Iris pigment epithelial cell (primary cell): ENCODE data around the gene SEPTIN3.

Experiments used
- DNase-seq: peaks from one replicate; pipeline ENCODE4 v3.0.0-alpha.2; 2011; ENCODE audit warnings: low read depth

Gene SEPTIN3

DNA sequence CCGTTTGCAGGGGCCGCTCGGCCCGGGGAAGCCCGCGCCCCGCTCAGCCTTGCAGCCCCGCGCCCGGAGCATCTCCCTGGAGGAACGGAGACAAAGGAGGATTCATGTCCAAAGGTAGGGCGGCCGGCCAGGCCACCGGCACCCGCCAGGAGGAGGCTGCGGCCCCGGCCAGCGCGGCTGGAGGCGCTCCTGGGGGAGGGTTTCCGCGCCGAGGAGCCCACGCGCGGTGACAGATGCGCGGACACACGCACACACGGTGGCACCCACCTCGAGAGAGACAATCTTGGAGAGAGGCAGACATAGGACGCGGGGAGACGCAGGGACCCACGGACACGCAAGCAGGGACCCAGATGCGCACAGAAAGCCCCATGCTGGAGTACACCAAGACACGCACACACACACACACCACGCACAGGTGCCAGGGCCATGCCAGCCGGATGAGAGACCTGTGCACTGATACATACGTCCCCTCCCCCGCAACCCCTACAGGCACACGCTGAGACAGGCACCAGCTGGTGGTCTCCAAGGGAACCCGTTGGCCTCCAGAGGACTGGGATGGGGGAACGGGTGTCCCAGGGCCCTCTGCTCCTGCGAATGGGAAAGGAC is 7.8 kb downstream of the SEPTIN3 start:
- DNase-seq = no peak

DNA sequence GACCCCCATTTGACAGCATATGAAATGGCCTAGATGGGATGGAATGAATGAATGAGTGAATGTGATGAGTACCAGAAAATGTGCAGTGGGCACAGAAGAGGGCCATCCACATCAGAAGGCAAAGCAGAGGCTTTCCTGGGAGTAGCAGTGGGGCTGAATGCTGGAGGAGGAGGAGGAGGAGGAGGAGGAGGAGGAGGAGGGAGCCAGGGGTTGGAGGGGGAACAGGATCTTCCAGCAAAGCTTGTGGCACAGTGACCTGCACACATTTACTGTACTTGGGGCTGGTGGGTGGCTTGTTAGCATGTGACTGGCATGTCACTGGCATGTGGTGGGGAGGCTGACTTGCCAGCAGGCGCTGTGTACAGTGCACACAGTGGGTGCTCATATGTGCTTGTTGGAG is 9.5 kb downstream of the SEPTIN3 start:
- DNase-seq = no peak

DNA sequence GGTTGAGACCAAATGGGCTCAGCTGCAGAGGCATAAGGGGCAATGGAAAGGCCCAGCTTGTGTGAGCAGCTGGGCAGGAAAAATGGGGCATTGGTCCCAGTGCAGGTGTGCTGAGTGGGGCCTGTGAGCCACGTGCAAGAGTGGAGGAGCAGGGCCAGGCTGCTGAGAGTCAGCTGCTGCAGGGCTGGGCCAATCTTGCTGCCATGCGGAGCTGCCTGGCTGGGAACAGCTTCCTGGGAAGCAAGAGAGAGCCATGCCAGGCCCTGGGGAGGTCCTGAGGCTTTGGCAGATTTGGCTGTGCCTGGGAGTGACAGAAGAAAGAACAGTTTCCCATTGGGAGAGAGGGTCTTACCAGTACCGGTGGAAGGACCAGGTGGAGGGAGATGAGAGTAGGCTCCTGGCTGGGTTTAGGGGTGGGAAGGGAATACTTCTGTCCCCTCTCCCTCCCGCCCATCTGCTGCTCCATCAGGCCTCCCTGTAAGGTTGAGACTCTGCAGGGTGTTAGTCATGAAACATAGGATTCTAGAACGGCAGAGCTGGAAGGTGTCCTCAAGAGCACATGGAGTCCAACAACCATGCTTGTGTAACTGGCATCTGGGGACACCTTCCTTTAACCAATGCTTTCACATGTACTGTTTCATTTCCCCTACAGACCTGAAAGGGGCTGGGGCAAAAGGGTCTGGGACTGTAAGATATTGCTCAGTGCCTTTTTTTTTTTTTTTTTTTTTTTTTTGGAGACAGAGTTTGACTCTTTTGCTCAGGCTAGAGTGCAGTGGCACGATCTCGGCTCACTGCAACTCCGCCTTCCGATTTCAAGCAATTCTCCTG is 10.4 kb downstream of the SEPTIN3 start:
- DNase-seq = no peak

DNA sequence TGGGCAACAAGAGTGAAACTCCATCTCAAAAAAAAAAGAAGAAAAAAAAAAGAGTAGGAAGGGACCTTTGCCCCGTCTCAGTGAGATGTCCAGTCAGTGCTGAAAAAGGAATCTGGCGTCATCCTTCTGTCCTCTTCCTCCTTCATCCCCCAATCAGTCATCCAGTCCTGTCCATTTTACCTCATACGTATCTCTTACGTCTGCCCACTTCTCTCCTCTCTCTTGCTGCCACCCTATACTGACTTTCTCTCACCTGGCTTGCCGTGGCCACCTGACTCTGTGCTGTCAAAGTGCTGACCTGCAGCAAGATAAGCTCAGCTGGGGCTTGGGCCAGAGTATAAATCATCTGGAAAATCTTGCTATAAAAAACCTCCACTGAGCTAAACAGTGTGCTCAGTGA is 13.6 kb downstream of the SEPTIN3 start:
- no peak for DNase-seq

DNA sequence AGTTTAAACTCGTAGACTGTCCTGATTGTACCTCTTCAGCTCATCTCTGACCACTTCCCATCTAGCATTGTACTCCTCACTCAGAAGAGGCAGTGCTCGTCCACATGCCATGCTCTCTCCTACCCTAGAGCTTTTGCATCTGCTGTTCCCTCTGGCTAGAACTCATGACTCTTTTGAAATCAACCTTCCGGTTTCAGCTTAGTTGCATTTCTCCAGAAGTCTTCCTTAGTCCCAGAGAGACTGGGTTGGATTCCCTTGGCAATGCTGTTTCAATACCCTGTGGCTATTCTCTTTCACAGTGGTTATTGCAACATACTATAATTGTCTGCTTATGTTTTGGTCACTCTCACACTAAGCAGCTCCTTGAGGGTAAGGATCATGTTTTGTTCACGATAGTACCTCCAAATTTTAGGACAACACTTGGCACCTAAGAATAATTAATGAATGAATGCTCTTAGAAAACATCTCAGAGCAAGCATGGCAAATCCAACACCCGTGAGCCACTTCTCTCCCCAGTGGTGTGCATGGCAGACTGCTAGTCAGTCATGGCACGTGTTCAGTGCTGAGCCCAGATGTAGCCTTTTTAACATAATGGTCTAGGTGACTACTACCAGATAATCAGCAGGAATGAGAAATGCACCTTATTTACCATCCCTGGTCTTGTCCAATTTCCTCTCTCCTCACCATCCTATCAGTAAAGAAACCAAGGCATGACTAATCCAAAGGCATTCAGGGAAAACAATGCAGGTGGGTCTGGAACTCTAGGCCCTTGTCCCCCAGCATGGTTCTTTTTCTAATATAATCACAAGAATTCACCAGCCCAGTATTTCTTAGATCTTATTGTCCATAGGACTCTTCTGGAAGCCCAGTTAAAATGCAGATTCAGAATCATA is 14.5 kb downstream of the SEPTIN3 start:
- DNase-seq = peak; percentile 6

DNA sequence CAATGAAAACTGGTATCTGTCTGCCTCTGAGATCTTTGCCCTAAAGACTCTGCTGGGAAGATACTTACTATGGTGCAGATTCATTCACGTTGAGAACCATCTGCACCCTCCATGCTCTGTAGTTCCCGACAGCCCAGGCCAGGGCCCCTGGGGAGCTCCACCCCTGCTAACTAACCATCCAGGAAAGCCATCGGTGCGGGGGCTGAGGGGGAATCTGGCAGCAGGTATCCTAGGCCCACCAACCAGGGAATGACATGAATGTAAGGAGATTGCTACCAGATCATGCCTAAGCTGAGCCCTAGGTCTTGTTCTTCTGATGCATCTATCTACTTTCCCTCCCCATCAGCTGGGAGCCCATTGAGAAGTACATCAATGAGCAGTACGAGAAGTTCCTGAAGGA is 18.0 kb downstream of the SEPTIN3 start:
- no peak for DNase-seq

DNA sequence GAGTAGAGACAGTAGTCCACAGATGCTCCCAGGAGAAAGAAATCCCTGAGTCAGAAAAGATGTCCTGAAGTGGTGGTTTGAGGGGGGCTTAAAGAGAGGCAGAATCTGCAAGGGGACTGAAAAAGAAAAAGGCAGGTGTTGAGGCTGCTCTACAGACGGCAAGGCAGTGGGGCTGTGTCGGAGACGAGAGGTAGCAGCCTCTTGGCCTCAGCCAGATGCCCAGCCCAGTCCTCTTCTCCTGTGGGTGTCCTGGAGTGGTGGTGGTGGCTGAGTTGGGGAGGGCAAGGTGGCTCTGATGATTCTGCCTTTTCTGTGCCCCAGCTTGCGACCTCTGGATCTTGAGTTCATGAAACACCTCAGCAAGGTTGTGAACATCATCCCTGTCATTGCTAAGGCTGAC is 20.0 kb downstream of the SEPTIN3 start:
- no peak for DNase-seq

DNA sequence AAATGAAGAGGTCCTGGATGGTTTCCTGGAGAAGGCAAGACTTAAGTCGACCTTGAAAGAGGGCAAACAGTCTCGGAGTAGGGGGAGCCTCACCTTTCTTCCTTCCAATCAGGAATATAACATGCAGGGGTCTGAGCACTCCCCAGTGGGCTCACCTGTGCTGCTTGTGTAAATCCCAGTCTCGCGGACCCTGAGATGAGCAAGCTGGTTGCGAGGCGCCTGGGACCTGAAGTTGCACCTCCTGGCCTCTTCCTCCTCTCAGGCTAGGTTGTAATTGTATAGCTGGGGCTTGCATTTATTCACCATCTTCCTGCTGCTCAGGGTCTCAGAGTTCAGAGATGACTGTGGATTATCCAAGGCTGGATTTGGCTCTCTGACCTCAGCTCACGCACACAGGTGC is 21.9 kb downstream of the SEPTIN3 start:
- no peak for DNase-seq

DNA sequence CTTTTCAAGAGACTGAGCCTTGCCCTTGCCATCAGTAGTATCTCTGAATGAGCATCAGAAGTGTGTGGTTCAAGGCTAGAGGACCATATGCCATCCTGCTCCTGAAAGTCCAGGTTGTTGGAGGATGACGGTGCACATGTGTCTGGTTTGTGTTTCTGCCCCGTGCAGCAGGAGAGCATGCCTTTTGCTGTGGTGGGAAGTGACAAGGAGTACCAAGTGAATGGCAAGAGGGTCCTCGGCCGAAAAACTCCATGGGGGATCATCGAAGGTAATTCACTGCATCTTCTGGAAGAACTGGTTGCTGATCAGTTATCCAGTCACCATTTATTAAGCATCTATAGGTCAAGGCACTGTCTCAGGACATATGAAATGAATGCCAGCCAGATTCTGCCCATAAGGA is 23.3 kb downstream of the SEPTIN3 start:
- DNase-seq = no peak

DNA sequence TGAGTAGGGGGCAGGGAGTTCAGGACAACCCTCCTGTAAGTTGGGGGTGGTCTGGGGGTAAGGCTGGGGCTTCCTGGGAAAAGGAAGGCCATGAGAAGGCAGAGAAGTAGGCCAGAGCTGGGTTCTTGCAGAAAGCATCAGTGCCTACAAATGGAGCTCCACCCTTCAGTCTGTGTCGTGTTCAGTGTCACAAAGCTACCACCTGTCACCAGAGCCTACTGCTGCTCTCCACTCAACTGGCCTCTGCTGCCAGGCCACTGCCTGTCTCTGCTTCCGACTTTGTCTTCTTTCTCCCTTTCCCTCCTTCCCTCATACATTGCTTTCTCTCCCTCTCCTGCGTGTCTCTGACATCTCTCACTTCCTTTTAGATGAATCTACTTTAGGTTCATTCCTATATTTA is 26.0 kb downstream of the SEPTIN3 start:
- no peak for DNase-seq

DNA sequence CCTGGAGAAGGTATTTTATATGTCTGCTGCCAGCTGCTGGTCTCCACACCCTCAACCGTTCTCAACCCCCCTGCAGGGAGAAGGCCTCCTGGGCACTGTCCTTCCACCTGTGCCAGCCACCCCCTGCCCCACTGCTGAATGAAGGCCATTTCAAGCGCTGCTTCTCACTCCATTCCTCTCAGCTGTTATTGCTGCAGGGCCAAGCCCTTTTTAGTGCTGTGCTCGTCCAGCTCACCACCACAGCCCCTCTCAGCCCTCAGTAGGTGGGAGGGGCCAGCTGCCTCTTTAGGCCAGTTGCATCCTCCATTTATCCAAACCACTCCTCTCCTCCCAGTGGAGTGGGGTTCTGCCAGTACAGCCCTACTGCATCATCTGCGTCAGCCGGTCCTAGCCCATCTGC is 27.6 kb downstream of the SEPTIN3 start:
- no peak for DNase-seq

DNA sequence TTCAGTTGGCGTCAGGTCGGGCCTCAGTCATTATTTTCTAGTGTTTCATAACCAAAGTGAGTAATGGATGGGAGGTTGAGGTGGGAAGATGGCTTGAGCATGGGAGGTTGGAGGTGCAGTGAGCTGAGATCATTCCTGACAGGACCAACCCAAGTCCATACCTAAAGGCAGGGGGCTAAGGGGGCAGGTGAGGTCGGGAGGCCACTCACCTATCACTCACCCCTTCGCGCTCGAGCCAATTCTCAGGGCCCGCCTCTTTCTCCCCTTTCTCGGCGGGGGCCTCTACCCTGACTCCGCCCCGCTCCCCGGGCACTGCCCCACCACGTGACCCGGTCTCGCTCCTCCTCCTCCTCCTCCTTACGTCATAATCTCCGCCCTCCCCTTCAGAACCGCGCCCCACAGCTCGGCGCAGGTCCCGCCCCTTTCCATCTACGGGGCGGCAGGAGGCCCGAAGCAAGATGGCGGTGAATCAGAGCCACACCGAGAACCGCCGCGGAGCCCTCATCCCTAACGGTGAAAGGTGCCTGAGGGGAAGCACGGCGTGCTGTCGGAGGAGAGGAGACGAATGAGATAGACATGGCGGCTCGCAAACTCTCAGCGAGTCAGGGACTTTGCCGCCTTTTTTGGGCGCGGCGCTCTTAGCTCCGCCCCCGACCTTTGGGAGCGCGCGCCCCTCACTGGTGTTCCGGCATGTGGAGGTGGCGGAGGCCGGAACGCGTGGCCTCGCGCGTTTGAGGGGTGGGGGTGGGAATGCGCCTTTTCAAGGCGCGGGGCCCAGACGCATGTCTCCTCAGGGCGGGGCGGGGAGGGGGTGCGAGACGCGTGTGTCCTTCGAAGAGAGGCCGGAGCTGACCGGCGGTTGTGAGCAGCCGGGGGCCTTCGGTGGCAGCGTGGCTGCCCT is 29.4 kb downstream of the SEPTIN3 start, which contains the start of gene WBP2NL:
Gene WBP2NL (plus strand): TSS at position 428 of the 901 bp plus-strand sequence. CDS start 31 bp downstream, at position 459.
- peak; percentile 83 for DNase-seq

DNA sequence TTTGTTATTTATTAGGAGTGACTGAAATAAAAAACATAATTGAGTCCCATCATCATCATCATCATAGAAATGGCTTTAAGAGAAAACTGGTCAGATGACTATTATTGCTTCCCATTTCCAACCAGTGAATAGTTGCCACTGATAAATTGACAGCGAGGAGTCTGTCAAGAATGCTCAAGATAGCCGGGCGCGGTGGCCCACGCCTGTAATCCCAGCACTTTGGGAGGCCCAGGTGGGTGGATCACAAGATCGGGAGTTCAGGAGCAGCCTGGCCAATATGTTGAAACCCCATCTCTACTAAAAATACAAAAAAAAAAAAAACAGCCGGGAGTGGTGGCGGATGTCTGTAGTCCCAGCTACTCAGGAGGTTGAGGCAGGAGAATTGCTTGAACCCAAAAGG is 31.2 kb downstream of the SEPTIN3 start:
- DNase-seq = no peak

DNA sequence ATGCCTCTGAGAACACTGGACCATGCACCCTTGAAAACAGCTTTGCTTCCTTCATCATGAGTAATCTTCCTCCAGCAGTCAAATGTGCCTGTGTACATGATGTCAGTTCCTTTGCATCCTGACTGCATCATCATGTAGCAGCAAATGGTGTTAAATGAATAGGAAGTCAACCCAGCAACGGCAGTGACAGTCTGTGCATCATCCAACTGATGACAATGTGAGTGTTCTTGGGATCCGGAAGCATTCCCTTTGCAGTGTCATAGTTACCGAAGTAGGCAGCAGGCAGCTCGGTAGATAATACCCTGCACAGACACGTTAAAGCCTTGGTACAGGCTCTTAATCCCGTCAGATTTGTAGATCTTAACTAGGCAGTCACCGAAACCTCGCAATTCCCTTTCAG is 31.9 kb downstream of the SEPTIN3 start:
- DNase-seq = peak; percentile 27

DNA sequence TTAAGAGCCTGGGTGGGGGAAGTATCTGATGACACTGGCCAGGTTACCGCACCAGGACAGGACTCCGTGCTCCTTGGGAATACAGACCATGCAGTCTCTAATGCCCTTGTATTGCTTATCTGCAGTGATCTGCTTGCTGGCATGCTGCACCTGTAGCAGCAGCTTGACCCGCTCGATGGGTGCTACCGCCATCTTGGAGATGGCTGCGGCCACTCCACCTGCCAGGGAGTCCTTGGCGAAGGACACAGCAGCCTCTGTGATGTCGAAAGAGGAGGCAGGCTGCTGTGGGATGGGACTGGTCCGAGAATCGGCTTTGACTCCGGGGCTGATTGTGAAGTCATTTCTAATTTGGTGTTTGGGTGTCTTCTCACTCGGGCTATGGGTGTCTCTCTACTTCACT is 32.5 kb downstream of the SEPTIN3 start:
- no peak for DNase-seq

DNA sequence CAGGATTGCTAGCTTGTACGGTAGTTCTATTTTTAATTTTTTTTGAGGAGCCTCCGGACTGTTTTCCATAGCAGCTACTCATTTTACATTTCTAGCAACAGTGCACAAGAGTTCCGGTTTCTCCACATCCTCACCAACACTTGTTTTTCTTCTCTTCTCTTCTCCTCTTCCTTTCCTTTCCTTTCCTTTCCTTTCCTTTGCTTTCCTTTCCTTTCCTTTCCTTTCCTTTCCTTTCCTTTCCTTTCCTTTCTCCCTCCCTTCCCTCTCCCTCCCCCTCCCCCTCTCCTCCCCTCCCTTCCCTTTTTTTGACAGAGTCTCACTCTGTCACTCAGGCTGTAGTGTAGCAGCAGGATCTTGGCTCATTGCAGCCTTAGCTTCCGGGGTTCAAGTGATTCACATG is 38.7 kb downstream of the SEPTIN3 start:
- DNase-seq = no peak

DNA sequence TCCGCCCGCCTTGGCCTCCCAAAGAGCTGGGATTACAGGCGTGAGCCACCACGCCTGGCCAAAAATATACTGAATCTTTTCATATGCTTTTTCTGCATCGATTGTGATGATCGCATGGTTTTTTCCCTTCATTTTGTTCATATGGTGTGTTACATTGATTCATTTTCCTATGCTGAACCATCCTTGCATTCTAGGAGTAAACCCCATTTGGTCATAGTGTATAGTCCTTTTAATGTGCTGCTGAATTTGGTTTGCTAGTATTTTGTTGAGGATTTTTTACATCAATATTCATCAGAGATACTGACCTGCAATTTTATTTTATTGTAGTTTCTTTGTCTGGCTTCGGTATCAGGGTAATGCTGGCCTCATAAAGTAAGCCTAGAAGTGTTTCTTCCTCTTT is 41.5 kb downstream of the SEPTIN3 start:
- DNase-seq = no peak

DNA sequence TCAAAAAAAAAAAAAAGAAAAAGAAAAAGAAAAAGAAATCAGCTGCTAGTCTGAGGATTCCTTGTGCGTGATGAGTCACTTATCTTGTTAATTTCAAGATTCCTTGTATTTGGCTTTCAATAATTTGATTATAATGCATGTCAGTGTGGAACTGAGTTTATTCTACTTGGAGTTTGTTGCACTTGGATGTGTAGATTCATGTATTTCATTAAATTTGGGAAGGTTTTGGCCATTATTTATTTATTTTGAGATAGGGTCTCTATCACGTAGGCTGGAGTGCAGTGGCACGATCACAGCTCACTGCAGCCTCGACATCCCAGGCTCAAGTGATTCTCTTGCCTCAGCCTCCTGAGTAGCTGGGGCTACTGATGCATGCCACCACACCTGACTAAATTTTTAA is 44.1 kb downstream of the SEPTIN3 start:
- DNase-seq = no peak

DNA sequence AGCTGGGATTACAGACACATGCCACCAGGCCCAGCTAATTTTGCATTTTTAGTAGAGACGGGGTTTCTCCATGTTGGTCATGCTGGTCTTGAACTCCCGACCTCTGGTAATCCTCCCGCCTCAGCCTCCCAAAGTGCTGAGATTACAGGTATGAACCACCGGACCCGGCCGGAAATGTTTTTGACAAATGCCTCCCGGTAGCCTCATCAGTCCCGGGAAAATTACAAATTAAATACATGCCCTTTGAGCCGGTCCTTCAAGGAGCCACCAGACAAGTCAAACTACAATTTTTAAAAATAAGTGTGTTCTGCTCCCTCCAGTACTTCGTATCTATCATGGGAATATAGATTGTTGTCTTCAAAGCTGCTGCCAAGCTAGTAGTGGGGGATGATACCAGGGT is 46.9 kb downstream of the SEPTIN3 start:
- no peak for DNase-seq

DNA sequence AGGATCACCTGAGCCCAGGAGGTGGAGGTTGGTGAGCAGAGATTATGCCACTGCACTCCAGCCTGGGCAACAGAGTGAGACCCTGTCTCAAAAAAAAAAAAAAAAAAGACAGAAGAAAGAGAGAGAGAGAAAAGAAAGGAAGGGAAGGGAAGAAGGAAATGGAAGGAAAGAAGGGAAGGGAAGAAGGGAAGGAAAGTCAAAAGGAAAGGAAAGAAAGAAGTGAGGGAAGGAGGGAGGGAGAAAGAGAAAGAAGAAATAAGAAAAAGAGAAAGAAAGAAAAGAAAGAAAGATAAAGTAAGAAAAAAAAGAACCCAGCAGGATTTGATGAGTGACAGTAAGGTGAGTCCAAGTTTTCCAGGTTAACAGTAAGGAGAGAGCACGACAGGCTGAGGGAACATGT is 49.0 kb downstream of the SEPTIN3 start:
- no peak for DNase-seq
